Ovary (tissue), 9 donors: ENCODE results near the gene SDK1. TPM values are rescaled to one million over a fixed set of nuclear protein-coding genes. Genes with fewer than 3 reads are reported as not detected.

Source experiments
- DNase-seq, 5 donors: peaks; one replicate each; pipeline ENCODE4 v3.0.0-alpha.2; 2019 to 2020
- H3K27ac ChIP-seq, 2 donors: fragments of 200-600 bp; one replicate each; pipeline versions ENCODE4 v1.5.1 to v1.8.0; 2019 to 2022
- H3K27me3 ChIP-seq: fragments of 200-600 bp; one replicate; pipeline ENCODE4 v1.8.0; 2022
- H3K36me3 ChIP-seq: fragments of 200-600 bp; sonication (generic); one replicate; pipeline ENCODE4 v1.5.1; 2019
- H3K4me1 ChIP-seq: one replicate; pipeline ENCODE4 v1.8.1; 2013; ENCODE audit warnings: mild to moderate bottlenecking, moderate library complexity; ENCODE audit not compliant: insufficient read depth
- H3K4me3 ChIP-seq: fragments of 200-600 bp; sonication (generic); one replicate; pipeline ENCODE4 v1.5.1; 2017
- H3K9me3 ChIP-seq, 2 donors: fragments of 200-600 bp in 1 of 2; sonication (generic) in 1 of 2; one replicate each; pipeline versions ENCODE4 v1.5.1 to v1.8.1; 2013 to 2019; ENCODE audit warnings: mild to moderate bottlenecking in 1 of 2, moderate library complexity in 1 of 2
- CTCF ChIP-seq, 3 donors: fragments of 450-650 bp in 2 of 3; fragments of 200-600 bp in 1 of 3; IDR thresholded peaks; one replicate each; pipeline versions ENCODE4 v1.5.1 to v1.8.0; 2016 to 2022; ENCODE audit warnings: antibody characterized with exemption in 3 of 3, mild to moderate bottlenecking in 1 of 3
- EP300 ChIP-seq: sonication (generic); formaldehyde crosslinking; IDR thresholded peaks from one replicate; pipeline ENCODE4 v1.6.1; 2017; ENCODE audit warnings: antibody characterized with exemption
- POLR2A ChIP-seq: fragments of 450-650 bp; IDR thresholded peaks from one replicate; pipeline ENCODE4 v1.6.1; 2017; ENCODE audit warnings: antibody characterized with exemption, mild to moderate bottlenecking, moderate library complexity
- WGBS, 3 donors: extraction: QIAGEN DNeasy Blood & Tissue Kit in 1 of 3; methylation state at CpG; one replicate each; pipeline versions ENCODE4 v1.1.5 to v1.1.7; 2013 to 2017; 5-methylcytosine and 5-hydroxymethylcytosine counted together
- intact Hi-C, 4 donors: fragments of 100-400 bp; cut with DNase I; formaldehyde crosslinking; loops; one replicate each; pipeline versions ENCODE4 v1.11.0 to v1.15.1; 2022 to 2023
- polyA plus RNA-seq, 2 donors: library from polyadenylated mRNA; stranded (reverse); fragments of 200-250 nt in 1 of 2; fragments of 350-450 nt in 1 of 2; fragmentation: Illumina TruSeq in 1 of 2; extraction: RNeasy Lipid Tissue Mini Kit (QIAGEN cat#74804) in 1 of 2; gene quantifications; one replicate each; pipeline ENCODE4 v1.2.3, GENCODE V29; 2013 to 2014
- total RNA-seq, 7 donors: library from RNA; depleted of rRNA in 2 of 7; stranded (reverse); fragments of >200 nt in 2 of 7; fragmentation: NEBNext Ultra II Directional in 3 of 7; extraction: Animal tissue kit (Norgen Biotek cat#: 25700) in 3 of 7; gene quantifications; one replicate each; pipeline versions ENCODE4 v1.1.0 to v1.2.4, GENCODE V29; 2016 to 2023
- donor health status: DM: no; HTN: no; CAD: no; lungs with moderate emphysema.
- donor health status: DM: no; HTN: no; CAD: no.
- donor health status: Bipolar disorder and iron deficiency.
- donor health status: DM: yes; HTN: yes; CAD: no.
- donor health status: DM: no; HTN: no; CAD: no.
- donor health status: DM: yes; HTN: yes; CAD: no.

Gene SDK1
- total and polyA plus RNA-seq, 9 donors = 1.2 to 13.3 (median 4.4) TPM

GRCh38 chr7:3540456-3541220 lies 239.6 kb downstream of the SDK1 start:
- Histone ChIP-seq H3K27ac (no peak overlapping the region), H3K9me3 (no peaks in the 10 kb centered on the region), H3K4me1 (no peaks in the 10 kb centered on the region), H3K36me3 (no peaks in the 10 kb centered on the region), H3K4me3 (no peak overlapping the region), H3K27me3 (no peaks in the 10 kb centered on the region)
- WGBS, 3 donors = 67 to 71% (median 70%) methylated on average over 5 of the region's 5 CpGs
- intact Hi-C loops = no loop called here
- no peak for DNase-seq
- TF ChIP-seq CTCF (IDR thresholded peaks at IDR 0.05) (no peak), EP300 (no peak), POLR2A (no peak)

GRCh38 chr7:3544202-3544601 lies 243.2 kb downstream of the SDK1 start:
- no peaks in the 10 kb centered on the region for H3K36me3 ChIP-seq
- no peaks in the 10 kb centered on the region for H3K4me1 ChIP-seq
- no peak for DNase-seq
- no peak overlapping the region for H3K4me3 ChIP-seq
- H3K9me3 ChIP-seq = no peaks in the 10 kb centered on the region
- H3K27ac ChIP-seq = no peak overlapping the region
- no peak for TF ChIP-seq EP300
- no peak for TF ChIP-seq POLR2A
- intact Hi-C loops = no loop called here
- 73 to 84% (median 79%) methylated on average over 5 of the region's 5 CpGs for WGBS, 3 donors
- no peaks in the 10 kb centered on the region for H3K27me3 ChIP-seq

GRCh38 chr7:3548815-3549214 lies 247.8 kb downstream of the SDK1 start:
- 23 to 42% (median 36%) methylated on average over 4 of the region's 4 CpGs for WGBS, 3 donors
- intact Hi-C loops = no loop called here
- H3K27ac ChIP-seq = no peak overlapping the region

GRCh38 chr7:3549601-3550000 lies 248.5 kb downstream of the SDK1 start:
- intact Hi-C loops = no loop called here
- Histone ChIP-seq H3K36me3 (no peaks in the 10 kb centered on the region), H3K4me1 (no peaks in the 10 kb centered on the region), H3K4me3 (no peak overlapping the region), H3K9me3 (no peaks in the 10 kb centered on the region), H3K27me3 (no peaks in the 10 kb centered on the region), H3K27ac (no peak overlapping the region)
- no peak for TF ChIP-seq POLR2A
- no peak for DNase-seq
- 7 to 11% (median 8%) methylated on average over 2 of the region's 2 CpGs for WGBS, 3 donors

More at GRCh38 chr7:3548815-3549214, 247.8 kb downstream of the SDK1 start:
- no peak overlapping the region for H3K4me3 ChIP-seq
- H3K4me1 ChIP-seq = no peaks in the 10 kb centered on the region
- H3K36me3 ChIP-seq = no peaks in the 10 kb centered on the region
- TF ChIP-seq CTCF (IDR thresholded peaks at IDR 0.05) (no peak), EP300 (no peak), POLR2A (no peak)
- H3K9me3 ChIP-seq = no peaks in the 10 kb centered on the region
- no peaks in the 10 kb centered on the region for H3K27me3 ChIP-seq
- no peak for DNase-seq

GRCh38 chr7:3551536-3551935 lies 250.5 kb downstream of the SDK1 start:
- Histone ChIP-seq H3K9me3 (no peaks in the 10 kb centered on the region), H3K4me1 (no peaks in the 10 kb centered on the region), H3K4me3 (no peak overlapping the region), H3K36me3 (no peaks in the 10 kb centered on the region), H3K27me3 (no peaks in the 10 kb centered on the region), H3K27ac (no peak overlapping the region)
- TF ChIP-seq EP300 (no peak), CTCF (IDR thresholded peaks at IDR 0.05) (no peak), POLR2A (no peak)
- WGBS, 3 donors = 34 to 47% (median 43%) methylated on average over 6 of the region's 6 CpGs
- intact Hi-C loops = no loop called here
- no peak for DNase-seq
